H1 (cell line): Measurements from ENCODE around the gene RAB11A. TPM values are rescaled to one million over a fixed set of nuclear protein-coding genes. Genes with fewer than 3 reads are reported as not detected.
A peak's percentile ranks its signal among the peaks of the same experiment; 100 is the strongest.
"Not testable (repeated sequence)": the region's sequence is repeated elsewhere in the genome, so short reads cannot be mapped to it uniquely, and the experiment has no call there.

Experiments used
- CTCF ChIA-PET: fragments of 300-600 bp; sonication (Branson Sonifier 250); formaldehyde crosslinking; loops from one replicate; lab custom pipeline; 2021; ENCODE audit not compliant: partially characterized antibody; lab: Charles Lee
- POLR2A ChIA-PET: fragments of 300-600 bp; sonication (Branson Sonifier 250); formaldehyde crosslinking; loops from one replicate; lab custom pipeline; 2021; ENCODE audit warnings: inconsistent platforms; ENCODE audit not compliant: partially characterized antibody; lab: Charles Lee
- DNase-seq, 2 experiments: peaks; one replicate each; pipeline versions ENCODE4 v3.0.0 to v3.0.0-alpha.2; 2010 to 2022; ENCODE audit warnings: low spot score in 2 of 2, low read depth in 1 of 2, mixed read lengths in 1 of 2
- FAIRE-seq: peaks from 2 replicates; lab custom pipeline; 2011; peaks lifted over from hg19 to GRCh38; lab: Jason Lieb, UNC
- H2AFZ ChIP-seq: 2 replicates; pipeline ENCODE4 v1.8.1; 2012; ENCODE audit warnings: low read length, inconsistent platforms
- H2AK5ac ChIP-seq: 2 replicates; pipeline ENCODE4 v1.6.1; 2013; ENCODE audit warnings: low read depth, low read length
- H2BK120ac ChIP-seq: replicated peaks from 2 replicates; pipeline ENCODE3; 2013; ENCODE audit warnings: low read depth, low read length, inconsistent platforms
- H2BK12ac ChIP-seq: 2 replicates; pipeline ENCODE4 v1.6.1; 2013; ENCODE audit warnings: low read depth, low read length
- H2BK15ac ChIP-seq: 2 replicates; pipeline ENCODE4 v1.6.1; 2013; ENCODE audit warnings: low read length
- H2BK20ac ChIP-seq: 2 replicates; pipeline ENCODE4 v1.6.1; 2013; ENCODE audit warnings: low read length
- H2BK5ac ChIP-seq: 2 replicates; pipeline ENCODE4 v1.6.1; 2013; ENCODE audit warnings: low read depth, low read length
- H3K14ac ChIP-seq: 2 replicates; pipeline ENCODE4 v1.6.1; 2013; ENCODE audit warnings: inconsistent platforms; ENCODE audit not compliant: insufficient read length
- H3K18ac ChIP-seq: 2 replicates; pipeline ENCODE4 v1.6.1; 2013; ENCODE audit warnings: low read length; ENCODE audit errors: extremely low read depth
- H3K23ac ChIP-seq: 2 replicates; pipeline ENCODE4 v1.6.1; 2013; ENCODE audit warnings: inconsistent platforms; ENCODE audit not compliant: insufficient read length
- H3K23me2 ChIP-seq: 2 replicates; pipeline ENCODE4 v1.6.1; 2013; ENCODE audit warnings: low read depth, low read length
- H3K27ac ChIP-seq: 2 replicates; pipeline ENCODE4 v1.6.1; 2011; ENCODE audit warnings: low read depth, low read length, inconsistent platforms
- H3K27me3 ChIP-seq, 4 experiments: replicated peaks in 1 of 4; 1 replicate in 1 of 4; 2 replicates in 3 of 4; pipeline versions ENCODE4 v1.6.1 to v1.8.1; 2011 to 2013; ENCODE audit warnings: low read length in 3 of 4, mild to moderate bottlenecking in 3 of 4, inconsistent platforms in 2 of 4, mixed read lengths in 2 of 4, moderate library complexity in 1 of 4; ENCODE audit not compliant: control insufficient read depth in 3 of 4, insufficient read depth in 3 of 4; ENCODE audit errors: extremely low read depth in 1 of 4
- H3K36me3 ChIP-seq, 4 experiments: 2 replicates each; pipeline versions ENCODE4 v1.6.1 to v1.8.1; 2011 to 2013; ENCODE audit warnings: mild to moderate bottlenecking in 4 of 4, low read length in 3 of 4, moderate library complexity in 2 of 4, control low read depth in 1 of 4, inconsistent platforms in 1 of 4; ENCODE audit not compliant: insufficient read depth in 4 of 4, control insufficient read depth in 2 of 4
- H3K4ac ChIP-seq: replicated peaks from 2 replicates; pipeline ENCODE3; 2013; ENCODE audit warnings: low read length, low read depth, mixed read lengths, inconsistent platforms; ENCODE audit not compliant: insufficient read length
- H3K4me1 ChIP-seq, 4 experiments: replicated peaks in 1 of 4; 1 replicate in 1 of 4; 2 replicates in 3 of 4; pipeline versions ENCODE4 v1.6.1 to v1.8.1; 2011 to 2013; ENCODE audit warnings: low read length in 3 of 4, inconsistent platforms in 2 of 4, mixed read lengths in 1 of 4; ENCODE audit not compliant: insufficient read depth in 4 of 4, control insufficient read depth in 3 of 4
- H3K4me2 ChIP-seq, 2 experiments: 2 replicates each; pipeline versions ENCODE4 v1.6.1 to v1.8.1; 2011 to 2013; ENCODE audit warnings: low read depth in 2 of 2, low read length in 2 of 2, control low read depth in 1 of 2, inconsistent platforms in 1 of 2, mild to moderate bottlenecking in 1 of 2; ENCODE audit not compliant: insufficient read depth in 1 of 2
- H3K4me3 ChIP-seq, 4 experiments: fragments of 200-600, 300-600 bp in 1 of 4; sonication (generic), shearing (Covaris generic), sonication (Bioruptor Twin) in 1 of 4; 2 replicates each; pipeline versions ENCODE4 v1.5.1 to v1.8.1; 2011 to 2016; ENCODE audit warnings: low read length in 4 of 4, low read depth in 3 of 4, control low read depth in 2 of 4, inconsistent platforms in 2 of 4, mild to moderate bottlenecking in 2 of 4, mixed read lengths in 1 of 4, moderate library complexity in 1 of 4; ENCODE audit not compliant: insufficient read depth in 2 of 4; ENCODE audit errors: extremely low read depth in 1 of 4
- H3K56ac ChIP-seq: replicated peaks from 2 replicates; pipeline ENCODE3; 2013; ENCODE audit warnings: low read depth, mild to moderate bottlenecking, mixed read lengths, low read length, inconsistent platforms; ENCODE audit not compliant: insufficient read length
- H3K79me1 ChIP-seq: 2 replicates; pipeline ENCODE4 v1.6.1; 2013; ENCODE audit warnings: low read depth, low read length, control low read depth
- H3K79me2 ChIP-seq, 2 experiments: 2 replicates each; pipeline versions ENCODE4 v1.6.1 to v1.8.1; 2012 to 2013; ENCODE audit warnings: low read length in 2 of 2, mild to moderate bottlenecking in 2 of 2, inconsistent platforms in 1 of 2; ENCODE audit not compliant: insufficient read depth in 2 of 2, control insufficient read depth in 1 of 2
- H3K9ac ChIP-seq, 4 experiments: replicated peaks in 1 of 4; 1 replicate in 1 of 4; 2 replicates in 3 of 4; pipeline versions ENCODE4 v1.6.1 to v1.8.1; 2011 to 2013; ENCODE audit warnings: low read depth in 3 of 4, low read length in 3 of 4, control low read depth in 2 of 4, mild to moderate bottlenecking in 2 of 4, moderate library complexity in 2 of 4, inconsistent platforms in 1 of 4; ENCODE audit errors: extremely low read depth in 1 of 4
- H3K9me3 ChIP-seq, 2 experiments: 2 replicates each; pipeline versions ENCODE4 v1.6.1 to v1.8.1; 2012 to 2013; ENCODE audit warnings: mild to moderate bottlenecking in 2 of 2, moderate library complexity in 2 of 2, control low read depth in 1 of 2, inconsistent platforms in 1 of 2, low read depth in 1 of 2, low read length in 1 of 2, mixed read lengths in 1 of 2; ENCODE audit not compliant: insufficient read depth in 2 of 2
- H4K20me1 ChIP-seq, 2 experiments: replicated peaks in 1 of 2; 2 replicates each; pipeline versions ENCODE3 to v1.8.1; 2011 to 2013; ENCODE audit warnings: inconsistent platforms in 2 of 2, low read length in 2 of 2, mild to moderate bottlenecking in 1 of 2; ENCODE audit not compliant: insufficient read depth in 2 of 2, control insufficient read depth in 1 of 2
- H4K5ac ChIP-seq: 2 replicates; pipeline ENCODE4 v1.6.1; 2013; ENCODE audit warnings: low read length, low read depth, mixed read lengths, inconsistent platforms; ENCODE audit not compliant: insufficient read length
- H4K8ac ChIP-seq: 2 replicates; pipeline ENCODE4 v1.8.0; 2013; ENCODE audit warnings: mild to moderate bottlenecking, moderate library complexity, low read length, inconsistent platforms; ENCODE audit not compliant: insufficient read depth; ENCODE audit errors: extremely low read depth
- H4K91ac ChIP-seq: replicated peaks from 2 replicates; pipeline ENCODE3; 2013; ENCODE audit warnings: low read length, mixed read lengths, inconsistent platforms; ENCODE audit not compliant: insufficient read length
- TBP ChIP-seq: IDR thresholded peaks from 2 replicates; pipeline ENCODE4 v1.6.1; 2011; ENCODE audit warnings: low read depth, low read length, improper control_type of control experiment
- WGBS, 2 experiments: shearing (Covaris generic) in 1 of 2; methylation state at CpG; one replicate each; pipeline versions ENCODE4 v1.1.6 to v1.1.7; 2013 to 2015; ENCODE audit warnings: low lambda C conversion rate in 2 of 2, mixed read lengths in 2 of 2, inconsistent platforms in 1 of 2, low coverage in 1 of 2, missing lambda C conversion rate in 1 of 2; ENCODE audit not compliant: insufficient replicate concordance in 2 of 2, insufficient coverage in 1 of 2, insufficient read length in 1 of 2; ENCODE audit errors: extremely low coverage in 1 of 2, missing lambda C conversion rate in 1 of 2; 5-methylcytosine and 5-hydroxymethylcytosine counted together
- polyA plus RNA-seq, 7 experiments: library from polyadenylated mRNA; depleted of rRNA in 3 of 7; stranded (reverse) in 5 of 7; unstranded in 2 of 7; fragments of >200 nt in 5 of 7; fragments of 200-250 nt in 2 of 7; gene quantifications; 1 replicate in 5 of 7; 2 replicates in 1 of 7; 4 replicates in 1 of 7; pipeline versions ENCODE4 v1.2.1 to v1.2.3, GENCODE V29; 2011 to 2013; ENCODE audit warnings: missing spikeins in 2 of 7, mixed read lengths in 2 of 7
- total RNA-seq: library from RNA; stranded (reverse); fragmentation: NEBNext Ultra II Directional; extraction: Animal tissue kit (Norgen Biotek cat#: 25700); gene quantifications from 2 replicates; pipeline ENCODE4 v1.2.1, GENCODE V29; 2021

The RAB11A gene
- total and polyA plus RNA-seq, 2 of the 8 experiments (the other 6 are each of a cell fraction or from before 2014, with no cell fraction given), result 211 to 254 TPM

- H2BK20ac ChIP-seq, H2BK12ac ChIP-seq, H4K5ac ChIP-seq, H3K23ac ChIP-seq, FAIRE-seq, H3K14ac ChIP-seq: not testable (repeated sequence)
- 84% methylated on average over 5 of the region's 6 CpGs; no CpG with 5 or more reads in 1 of the 2 experiments for WGBS, 2 experiments
- peak; percentile 46; the same call in 1 of the 2 replicates for TF ChIP-seq TBP
- TF ChIP-seq, all 59 proteins: peak for 1; not testable (repeated sequence) for 58
- CTCF ChIA-PET, result interaction anchor here (0.6 to 5.5 kb wide), 4 partner anchors 11 to 231 kb away, joined by 3 to 40 read pairs (median 8); no protein-coding TSS in a partner anchor
- DNase-seq, H3K27ac ChIP-seq, H4K20me1 ChIP-seq, H4K91ac ChIP-seq, H3K79me1 ChIP-seq, H3K4me1 ChIP-seq, H2BK15ac ChIP-seq, H3K4me3 ChIP-seq, H3K9ac ChIP-seq, H3K18ac ChIP-seq, H3K4me2 ChIP-seq, H3K27me3 ChIP-seq, H3K56ac ChIP-seq, H4K8ac ChIP-seq, H2AK5ac ChIP-seq, H3K4ac ChIP-seq, H3K9me3 ChIP-seq, H3K36me3 ChIP-seq, H3K23me2 ChIP-seq, H2BK5ac ChIP-seq, H2BK120ac ChIP-seq, H2AFZ ChIP-seq: not testable (repeated sequence)
- POLR2A ChIA-PET, result interaction anchor here (0.6 to 1.6 kb wide), 2 partner anchors 27 to 586 kb away, joined by 4 read pairs; no protein-coding TSS in a partner anchor
- H3K79me2 ChIP-seq, result peaks cover 0 to 31% of the 10 kb centered on the region in 2 experiments
Measured at GRCh38 chr15:65867933-65868332, 1.4 kb upstream of the RAB11A start.
